Activated CD8-positive, alpha-beta memory T cell treated with anti-CD3 and anti-CD28 coated beads for 36 hours (primary cell): ENCODE results near the gene TP73. TPM values are rescaled to one million over a fixed set of nuclear protein-coding genes. Genes with fewer than 3 reads are reported as not detected.

Source experiments
- CTCF ChIA-PET: fragments of 350-600 bp; sonication (Branson Sonifier 250); formaldehyde crosslinking; loops from one replicate; lab custom pipeline; 2021; ENCODE audit warnings: antibody characterized with exemption; lab: Charles Lee
- POLR2A ChIA-PET: fragments of 350-600 bp; sonication (Branson Sonifier 250); formaldehyde crosslinking; loops from one replicate; lab custom pipeline; 2021; ENCODE audit warnings: antibody characterized with exemption; lab: Charles Lee
- total RNA-seq, 2 experiments: library from RNA; stranded (reverse); gene quantifications; one replicate each; pipeline ENCODE4 v1.2.3, GENCODE V29; 2021

Gene TP73
- total RNA-seq, 2 experiments from 2014 or later: 0.84 to 0.95 TPM

DNA sequence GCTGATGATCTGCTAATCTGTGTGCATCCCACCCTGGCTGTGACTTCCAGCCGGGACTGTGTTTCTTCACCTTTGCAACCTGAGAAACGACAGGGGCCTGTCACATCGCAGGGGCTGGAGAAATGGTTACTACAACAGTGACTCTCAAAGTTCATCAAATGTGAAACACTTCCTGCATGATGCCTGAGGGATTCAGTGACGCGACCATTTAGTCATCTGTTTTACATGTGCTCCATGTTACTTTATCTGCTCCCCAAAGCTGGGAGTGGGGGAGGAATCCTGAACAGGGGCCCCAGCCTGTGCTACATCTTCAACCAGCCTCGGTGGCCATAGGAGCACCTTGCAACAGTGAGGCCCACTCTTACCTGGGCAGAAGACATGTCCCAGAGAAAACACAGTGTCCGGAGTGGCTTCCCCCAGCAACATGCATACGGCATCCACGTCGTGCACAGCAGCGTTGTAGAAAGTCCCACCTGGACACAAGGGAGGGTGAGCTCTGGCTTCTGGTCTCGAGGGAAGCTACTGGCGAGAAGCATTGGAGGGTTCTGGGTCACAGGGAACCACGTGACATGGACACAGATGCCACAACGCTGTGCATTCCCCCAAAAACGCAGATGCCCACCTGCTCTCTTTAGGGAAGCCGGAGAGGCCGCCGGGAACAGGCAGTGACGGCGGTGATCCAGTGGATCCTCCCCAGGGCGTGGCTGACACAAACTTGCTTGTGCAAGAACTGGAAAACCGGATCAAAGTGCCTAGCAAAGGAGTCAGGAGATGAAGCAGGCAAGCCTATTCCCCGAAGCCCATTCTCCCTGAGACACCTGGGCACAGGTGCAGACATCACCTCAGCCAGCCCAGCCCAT lies 90.4 kb downstream of the TP73 start:
- POLR2A ChIA-PET: no interaction called here
- CTCF ChIA-PET: no interaction called here

DNA sequence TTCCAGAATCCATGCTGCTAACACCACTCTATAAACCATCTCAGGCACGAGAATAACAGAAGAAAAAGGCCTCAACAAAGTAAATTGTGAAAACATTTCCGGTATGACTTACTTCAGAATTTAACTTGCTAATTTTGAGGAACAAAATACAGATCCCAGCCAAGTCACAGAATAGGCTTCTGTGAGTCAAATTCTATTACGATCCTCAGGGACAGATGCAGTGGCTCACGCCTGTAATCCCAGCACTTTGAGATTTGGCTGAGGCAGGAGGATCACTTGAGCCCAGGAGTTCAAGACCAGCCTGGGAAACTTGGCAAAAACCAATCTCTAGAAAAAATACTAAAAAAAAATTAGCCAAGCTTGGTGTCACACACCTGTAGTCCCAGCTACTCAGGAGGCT lies 91.1 kb downstream of the TP73 start:
- ChIA-PET POLR2A (no interaction called here), CTCF (no interaction called here)

GRCh38 chr1:3743826-3744225 lies 91.5 kb downstream of the TP73 start:
- CTCF ChIA-PET: no interaction called here
- POLR2A ChIA-PET: no interaction called here

GRCh38 chr1:3744646-3745045 lies 92.3 kb downstream of the TP73 start:
- ChIA-PET CTCF (no interaction called here), POLR2A (no interaction called here)

DNA sequence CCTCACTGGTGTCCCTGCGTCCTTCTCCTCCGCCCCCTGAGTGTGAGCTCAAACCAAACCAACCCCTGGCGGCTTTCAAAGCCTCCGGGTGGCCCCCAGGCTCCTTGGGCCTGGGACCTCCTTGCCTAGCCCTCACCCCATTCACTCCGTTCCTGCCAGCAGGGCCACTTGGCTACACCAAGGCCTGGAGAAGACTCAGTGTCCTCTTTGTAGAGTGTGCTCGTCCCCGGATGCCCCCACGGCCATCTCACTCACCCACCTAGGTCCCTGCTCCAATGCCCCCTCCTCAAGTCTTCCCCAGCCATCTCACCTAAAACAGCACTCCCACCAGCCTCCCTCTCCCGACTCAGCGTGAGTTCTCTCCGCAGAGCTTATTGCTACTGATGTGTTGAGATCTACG lies 92.8 kb downstream of the TP73 start:
- POLR2A ChIA-PET: no interaction called here
- CTCF ChIA-PET: no interaction called here

DNA sequence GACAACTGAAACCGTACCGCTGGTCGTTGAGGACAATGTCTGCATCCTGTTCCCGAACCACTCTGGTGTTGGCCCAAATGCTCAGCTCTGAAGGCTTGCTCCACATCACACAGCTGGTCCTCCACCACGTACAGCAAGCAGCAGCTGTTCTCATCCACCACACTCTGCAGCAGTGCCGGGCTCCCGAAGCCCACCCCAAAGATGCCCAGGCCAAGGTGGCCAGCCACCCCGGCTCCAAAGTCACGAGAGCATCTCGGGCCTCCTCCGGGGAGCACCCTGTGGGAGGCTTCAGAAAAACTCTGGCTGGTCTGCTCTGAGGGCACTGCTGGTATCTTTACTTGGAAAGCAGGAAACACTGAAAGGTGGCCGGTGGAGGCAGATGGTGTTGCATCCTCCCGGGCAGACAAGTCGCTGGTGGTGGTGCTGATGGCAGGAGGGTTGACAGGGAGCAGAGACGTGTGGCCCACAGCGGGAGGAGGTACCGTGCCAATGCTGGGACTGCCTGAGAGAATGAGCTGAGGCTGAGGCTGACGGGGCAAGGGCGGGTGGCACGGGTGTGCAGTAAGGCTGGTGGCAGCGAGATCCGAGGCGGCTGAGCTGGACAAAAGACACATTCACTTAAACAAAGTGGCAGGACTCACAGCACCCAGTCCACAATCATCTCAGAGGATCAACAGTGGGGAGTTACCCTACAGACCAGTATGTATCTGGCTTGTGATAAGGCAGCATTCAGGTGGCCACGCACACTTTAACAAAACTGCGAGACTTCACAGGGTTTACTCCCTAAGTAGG lies 93.5 kb downstream of the TP73 start:
- ChIA-PET CTCF (interaction anchor here (1.5 kb wide), 1 partner anchor 22 kb away, joined by 4 read pairs; no protein-coding TSS in a partner anchor), POLR2A (no interaction called here)

DNA sequence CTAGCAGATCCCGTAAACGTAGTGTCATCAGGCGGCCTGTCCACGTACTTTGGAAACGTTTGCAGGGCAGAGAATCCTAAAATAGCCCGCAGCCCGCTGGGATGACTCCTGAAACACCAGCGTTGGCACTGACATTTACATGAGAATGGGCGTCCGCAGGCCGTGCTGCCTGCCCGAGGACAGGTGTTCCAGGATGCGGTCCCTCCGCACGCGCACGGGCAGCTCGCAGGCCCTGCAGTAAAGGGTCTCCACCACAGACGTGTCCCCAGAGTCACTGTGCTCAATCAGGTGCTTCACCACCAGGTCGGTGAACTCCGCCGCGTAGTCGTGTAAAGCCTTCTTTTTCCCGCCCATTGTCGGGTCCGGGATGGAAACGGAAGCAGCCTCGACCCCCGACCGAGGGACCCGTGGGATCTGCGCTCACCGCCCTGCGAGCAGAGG lies 94.1 kb downstream of the TP73 start:
- POLR2A ChIA-PET: no interaction called here
- CTCF ChIA-PET: interaction anchor here (1.5 kb wide), 1 partner anchor 22 kb away, joined by 4 read pairs; no protein-coding TSS in a partner anchor

DNA sequence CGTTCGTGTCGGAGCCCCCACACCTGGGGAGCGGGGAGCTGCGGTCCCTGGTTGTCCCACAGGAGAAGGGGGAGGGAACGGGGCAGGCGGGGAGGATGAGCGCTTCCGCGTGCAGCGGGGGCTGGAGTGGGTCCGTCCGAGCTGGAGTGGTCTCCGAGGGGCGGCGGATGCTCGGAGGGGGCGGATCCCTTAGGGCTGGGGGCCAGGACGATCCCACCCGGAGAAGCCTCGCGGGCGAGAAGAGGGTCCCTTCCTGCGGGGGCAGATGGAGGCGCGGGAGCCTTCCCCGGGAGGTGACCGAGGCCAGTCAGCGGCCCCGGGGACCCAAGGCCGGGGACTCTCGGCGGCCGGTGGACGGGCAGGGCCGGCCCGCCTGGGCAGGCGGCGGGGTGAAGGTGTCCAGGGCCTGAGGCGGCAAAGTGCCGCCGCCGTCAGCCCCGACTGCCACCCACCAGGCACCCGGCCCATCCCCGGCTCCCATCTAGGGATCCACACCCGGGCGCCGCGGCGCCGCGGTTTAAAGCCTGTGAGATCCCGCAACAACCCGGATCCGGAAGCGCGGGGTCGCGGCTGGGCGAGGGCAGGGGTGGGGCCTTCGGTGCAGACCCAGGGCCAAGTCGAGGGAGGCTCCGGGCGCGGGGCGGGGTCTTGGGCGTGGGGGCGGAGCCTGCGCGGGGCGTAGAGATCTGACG lies 94.7 kb downstream of the TP73 start:
- CTCF ChIA-PET: interaction anchor here (1.5 kb wide), 1 partner anchor 23 kb away, joined by 4 read pairs; no protein-coding TSS in a partner anchor
- POLR2A ChIA-PET: no interaction called here

- ChIA-PET POLR2A (no interaction called here), CTCF (no interaction called here)
These were observed 95.2 kb downstream of the TP73 start for GRCh38 chr1:3747522-3747848.

GRCh38 chr1:3747903-3748302 lies 95.6 kb downstream of the TP73 start:
- ChIA-PET CTCF (interaction anchor here (1.1 kb wide), 1 partner anchor 24 kb away, joined by 3 read pairs; no protein-coding TSS in a partner anchor), POLR2A (interaction anchor here (0.5 kb wide), 1 partner anchor 42 kb away, joined by 3 read pairs; no protein-coding TSS in a partner anchor)

DNA sequence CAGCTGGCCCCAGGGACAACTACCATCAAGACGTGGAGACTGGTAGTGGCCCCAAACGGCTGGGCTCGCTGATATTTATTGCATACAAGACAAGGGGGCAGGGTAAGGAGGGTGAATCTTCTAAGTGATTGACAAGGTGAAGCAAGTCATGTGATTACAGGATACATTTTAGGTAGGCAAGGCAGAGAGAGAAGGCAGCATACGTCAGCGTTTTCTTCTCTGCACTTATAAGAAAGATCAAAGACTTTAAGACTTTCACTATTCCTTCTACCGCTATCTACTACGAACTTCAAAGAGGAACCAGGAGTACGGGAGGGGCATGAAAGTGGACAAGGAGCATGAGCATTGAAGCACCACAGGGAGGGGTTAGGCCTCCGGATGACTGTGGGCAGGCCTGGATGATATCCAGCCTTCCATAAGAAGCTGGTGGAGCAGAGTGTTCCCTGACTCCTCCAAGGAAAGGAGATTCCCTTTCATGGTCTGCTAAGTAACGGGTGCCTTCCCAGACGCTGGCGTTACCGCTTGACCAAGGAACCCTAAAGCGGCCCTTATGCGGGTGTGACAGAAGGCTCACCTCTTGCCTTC lies 96.1 kb downstream of the TP73 start:
- POLR2A ChIA-PET: interaction anchor here (0.5 kb wide), 1 partner anchor 43 kb away, joined by 3 read pairs; no protein-coding TSS in a partner anchor
- CTCF ChIA-PET: interaction anchor here (1.1 to 1.9 kb wide), 2 partner anchors 24 to 295 kb away, joined by 3 to 5 read pairs; no protein-coding TSS in a partner anchor

DNA sequence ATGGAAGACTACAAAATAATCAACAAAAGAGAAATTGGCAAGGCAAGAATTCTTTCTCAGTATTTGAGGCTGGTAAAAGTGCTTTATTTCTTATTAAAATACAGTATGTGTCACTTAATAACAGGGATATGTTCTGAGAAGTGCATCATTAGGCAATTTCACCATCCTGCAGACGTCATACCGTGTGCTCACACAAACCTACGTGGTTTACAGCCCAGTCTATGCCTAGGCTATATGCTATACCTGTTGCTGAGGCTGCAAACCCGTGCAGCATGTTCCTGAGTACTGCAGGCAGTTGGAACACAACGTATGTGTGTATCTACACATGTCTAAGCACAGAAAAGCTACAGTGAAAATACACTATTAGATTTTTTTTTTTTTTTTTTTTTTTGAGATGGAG lies 97.2 kb downstream of the TP73 start:
- ChIA-PET POLR2A (no interaction called here), CTCF (interaction anchor here (1.9 kb wide), 1 partner anchor 296 kb away, joined by 5 read pairs; no protein-coding TSS in a partner anchor)

- ChIA-PET POLR2A (no interaction called here), CTCF (no interaction called here)
These were observed 98.4 kb downstream of the TP73 start for GRCh38 chr1:3750741-3751140.

- ChIA-PET CTCF (interaction anchor here (0.6 kb wide), 1 partner anchor 17 kb away, joined by 3 read pairs; no protein-coding TSS in a partner anchor), POLR2A (interaction anchor here (0.7 kb wide), 2 partner anchors 9 to 63 kb away, joined by 3 to 5 read pairs; no protein-coding TSS in a partner anchor)
These were observed 100.2 kb downstream of the TP73 start, which contains the start of gene CCDC27 for GRCh38 chr1:3752400-3752945. TSS of gene CCDC27 (plus strand) at chr1:3752450. CDS start at chr1:3752482, 32 bp downstream.

GRCh38 chr1:3753656-3754454 lies 101.5 kb downstream of the TP73 start:
- ChIA-PET CTCF (interaction anchor here (0.7 kb wide), 1 partner anchor 20 kb away, joined by 3 read pairs; no protein-coding TSS in a partner anchor), POLR2A (no interaction called here)

DNA sequence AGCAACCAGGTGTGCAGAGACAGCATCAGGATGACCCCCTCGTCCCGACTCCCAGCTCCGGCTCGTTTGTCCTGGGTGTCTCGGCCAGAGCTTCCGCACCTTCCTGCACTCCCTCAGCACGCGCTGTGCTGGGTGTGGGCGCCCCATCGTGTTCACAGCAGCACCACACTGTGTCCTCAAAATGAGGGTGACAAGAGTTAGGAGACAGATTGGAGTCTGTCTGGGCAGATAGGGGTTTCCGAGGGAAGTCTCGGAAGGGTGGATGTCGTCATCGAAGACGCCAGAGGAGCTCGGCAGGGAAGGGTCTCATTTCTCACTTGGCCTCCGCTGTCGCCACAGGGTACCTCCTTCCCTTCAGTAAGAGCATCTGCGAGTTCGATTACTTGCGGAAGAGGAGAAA lies 104.1 kb downstream of the TP73 start:
- ChIA-PET POLR2A (no interaction called here), CTCF (no interaction called here)

- CTCF ChIA-PET: no interaction called here
- POLR2A ChIA-PET: no interaction called here
These were observed 106.8 kb downstream of the TP73 start for GRCh38 chr1:3759164-3759563.

DNA sequence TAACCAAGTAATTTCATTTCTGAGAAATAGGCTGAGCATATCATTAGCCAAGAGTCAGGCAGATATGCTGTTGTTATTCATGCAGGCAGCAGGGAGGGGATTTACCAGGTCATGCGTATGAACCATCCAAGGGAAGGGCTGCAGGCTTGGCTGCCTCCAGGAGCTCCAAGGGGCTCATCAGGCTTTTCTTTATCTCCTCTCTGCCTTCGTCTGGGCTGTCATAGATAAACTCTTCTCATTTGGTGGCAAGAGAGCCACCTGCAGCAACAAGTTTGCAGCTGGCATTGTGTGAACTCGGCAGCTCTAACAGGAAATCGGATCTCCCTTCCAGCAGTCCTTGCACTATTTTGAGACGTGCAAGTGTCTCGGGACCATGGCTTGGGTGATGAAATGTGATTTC lies 107.5 kb downstream of the TP73 start:
- POLR2A ChIA-PET: no interaction called here
- CTCF ChIA-PET: no interaction called here
